Adrenal gland (tissue), 5 donors: ENCODE measurements around the gene PTGES3L.

Source experiments
- CTCF ChIP-seq, 6 experiments: fragments of 450-650 bp in 4 of 6; fragments of 200-600 bp in 2 of 6; sonication (generic) in 1 of 6; IDR thresholded peaks; 1 replicate in 5 of 6; 2 replicates in 1 of 6; pipeline versions ENCODE4 v1.5.1 to v1.8.0; 2016 to 2021; ENCODE audit warnings: antibody characterized with exemption in 6 of 6, mild to moderate bottlenecking in 2 of 6, moderate library complexity in 1 of 6
- POLR2A ChIP-seq, 2 donors: fragments of 450-650 bp; IDR thresholded peaks; one replicate each; pipeline ENCODE4 v1.6.1; 2017; ENCODE audit warnings: antibody characterized with exemption in 2 of 2, mild to moderate bottlenecking in 2 of 2, moderate library complexity in 1 of 2
- donor health status: DM: no; HTN: no; CAD: no.

DNA sequence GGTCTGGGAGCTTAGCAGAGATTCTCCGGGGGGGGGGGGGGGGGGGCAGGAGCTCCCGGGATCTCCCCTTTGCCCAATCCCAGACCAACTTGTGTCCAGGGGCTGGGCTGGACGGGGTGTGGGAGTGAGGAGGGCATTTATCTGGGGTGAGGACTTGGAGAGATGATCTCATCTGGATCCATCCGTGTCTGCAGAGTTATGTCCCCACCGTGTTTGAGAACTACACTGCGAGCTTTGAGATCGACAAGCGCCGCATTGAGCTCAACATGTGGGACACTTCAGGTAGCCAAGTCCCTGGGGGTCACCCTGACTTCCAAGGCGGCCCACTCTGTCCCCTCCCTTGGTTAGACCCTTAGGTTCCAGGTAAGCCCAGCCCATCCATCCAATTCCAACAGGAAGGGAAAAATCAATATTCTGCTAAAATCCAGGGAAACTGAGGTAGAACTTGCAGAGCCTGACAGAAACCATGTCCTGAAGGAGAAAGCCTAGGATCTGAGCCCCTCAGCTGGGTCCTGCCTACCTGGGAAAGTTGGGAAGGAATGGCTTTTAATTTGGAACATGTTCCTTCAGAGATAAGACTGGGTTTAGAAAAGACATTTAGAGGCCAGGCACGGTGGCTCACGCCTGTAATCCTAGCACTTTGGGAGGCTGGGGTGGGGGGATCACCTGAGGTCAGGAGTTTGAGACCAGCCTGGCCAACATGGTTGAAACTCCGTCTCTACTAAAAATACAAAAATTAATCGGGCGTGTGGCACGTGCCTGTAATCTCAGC lies 46.1 kb upstream of the PTGES3L start:
- no peak for TF ChIP-seq CTCF (IDR thresholded peaks at IDR 0.05)
- no peak for TF ChIP-seq POLR2A (IDR thresholded peaks at IDR 0.05)
